Measurements from ENCODE around the gene INTS4.
"Not testable (repeated sequence)": the region's sequence is repeated elsewhere in the genome, so short reads cannot be mapped to it uniquely, and the experiment has no call there.

INTS4 gene

GRCh38 chr11:77943296-77943695, 51.2 kb downstream of the INTS4 start:
- DNase-seq, result not testable (repeated sequence)

- not testable (repeated sequence) for DNase-seq
Measured at GRCh38 chr11:77942465-77942864, 52.0 kb downstream of the INTS4 start.

- not testable (repeated sequence) for DNase-seq
Measured at GRCh38 chr11:77933596-77933995, 60.9 kb downstream of the INTS4 start.

- not testable (repeated sequence) for DNase-seq
Measured at GRCh38 chr11:77930334-77931208, 63.9 kb downstream of the INTS4 start.

- DNase-seq, result not testable (repeated sequence)
Measured at GRCh38 chr11:77917713-77918112, 76.8 kb downstream of the INTS4 start.

- DNase-seq, result not testable (repeated sequence)
Measured at GRCh38 chr11:77914307-77914791, 80.1 kb downstream of the INTS4 start.

- not testable (repeated sequence) for DNase-seq
Measured at GRCh38 chr11:77913608-77914306, 80.7 kb downstream of the INTS4 start.

- not testable (repeated sequence) for DNase-seq
Measured at GRCh38 chr11:77910828-77911227, 83.6 kb downstream of the INTS4 start.

GRCh38 chr11:77909277-77909676, 85.2 kb downstream of the INTS4 start:
- no peak for DNase-seq

- DNase-seq, result no peak
Measured at GRCh38 chr11:77908835-77909234, 85.6 kb downstream of the INTS4 start.

GRCh38 chr11:77894949-77895348, 99.5 kb downstream of the INTS4 start:
- not testable (repeated sequence) for DNase-seq

GRCh38 chr11:77891703-77892102, 102.8 kb downstream of the INTS4 start:
- DNase-seq, result not testable (repeated sequence)

GRCh38 chr11:77891256-77891655, 103.2 kb downstream of the INTS4 start:
- DNase-seq, result not testable (repeated sequence)

- not testable (repeated sequence) for DNase-seq
Measured at GRCh38 chr11:77890619-77891056, 103.8 kb downstream of the INTS4 start.

- DNase-seq, result not testable (repeated sequence)
Measured at GRCh38 chr11:77890100-77890614, 104.3 kb downstream of the INTS4 start.

- not testable (repeated sequence) for DNase-seq
Measured at GRCh38 chr11:77889045-77889444, 105.4 kb downstream of the INTS4 start.

- no peak for DNase-seq
Measured at GRCh38 chr11:77886401-77886800, 108.1 kb downstream of the INTS4 start.

GRCh38 chr11:77884829-77885190, 109.7 kb downstream of the INTS4 start:
- no peak for DNase-seq

- DNase-seq, result no peak
Measured at GRCh38 chr11:77884186-77884828, 110.2 kb downstream of the INTS4 start.

GRCh38 chr11:77883775-77884174, 110.7 kb downstream of the INTS4 start:
- peak; percentile 21 for DNase-seq

GRCh38 chr11:77882396-77882795, 112.1 kb downstream of the INTS4 start:
- no peak for DNase-seq

GRCh38 chr11:77879218-77879617, 115.2 kb downstream of the INTS4 start:
- peak; percentile 82 for DNase-seq

- DNase-seq, result not testable (repeated sequence)
Measured at GRCh38 chr11:77878247-77878646, 116.2 kb downstream of the INTS4 start.
